Stomach smooth muscle (tissue), 2 donors: Measurements from ENCODE around the gene ARMC2.

Experiments used
- H3K27ac ChIP-seq: one replicate; pipeline ENCODE4 v1.7.0; 2013; ENCODE audit warnings: mild to moderate bottlenecking, low read length, inconsistent platforms
- H3K27me3 ChIP-seq, 2 donors: one replicate each; pipeline ENCODE4 v1.7.0; 2013; ENCODE audit warnings: low read length in 2 of 2; ENCODE audit not compliant: insufficient read depth in 2 of 2, control insufficient read depth in 1 of 2
- H3K36me3 ChIP-seq, 2 donors: one replicate each; pipeline ENCODE4 v1.7.0; 2013; ENCODE audit warnings: low read length in 2 of 2; ENCODE audit not compliant: control insufficient read depth in 2 of 2, insufficient read depth in 2 of 2
- H3K4me1 ChIP-seq: one replicate; pipeline ENCODE4 v1.7.0; 2013; ENCODE audit warnings: low read length; ENCODE audit not compliant: control insufficient read depth, insufficient read depth
- H3K4me3 ChIP-seq, 2 donors: one replicate each; pipeline ENCODE4 v1.7.0; 2013; ENCODE audit warnings: low read length in 2 of 2
- H3K9ac ChIP-seq, 2 donors: one replicate each; pipeline ENCODE4 v1.7.0; 2013; ENCODE audit warnings: low read length in 2 of 2, mild to moderate bottlenecking in 1 of 2
- H3K9me3 ChIP-seq, 2 donors: one replicate each; pipeline ENCODE4 v1.7.0; 2013; ENCODE audit warnings: low read length in 2 of 2; ENCODE audit not compliant: control insufficient read depth in 2 of 2
- donor health status: healthy.
- donor health status: Pancreatic carcinoma.

The ARMC2 gene

DNA sequence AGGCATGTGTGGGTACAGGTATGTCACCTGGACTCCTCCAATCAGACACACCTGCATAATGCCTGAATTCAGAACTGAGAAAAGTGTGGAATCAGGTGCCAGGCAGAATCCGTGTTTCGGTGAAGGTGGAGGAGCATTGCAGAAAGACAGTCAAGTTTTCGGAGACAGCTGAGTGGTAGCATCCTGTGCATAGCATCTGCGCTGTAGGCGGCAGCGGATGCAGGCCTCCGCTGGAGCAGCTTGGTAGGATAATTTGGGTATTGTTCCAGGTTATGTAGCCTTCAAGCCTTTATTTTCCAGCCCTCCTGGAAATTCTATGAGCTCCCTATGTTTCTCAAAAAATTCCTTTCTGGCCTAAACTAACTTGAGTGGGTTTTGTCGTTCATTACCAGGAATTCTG is 15.5 kb upstream of the ARMC2 start:
- Histone ChIP-seq H3K36me3 (no peaks in the 10 kb centered on the region), H3K9me3 (no peaks in the 10 kb centered on the region), H3K4me1 (peaks cover 4% of the 10 kb centered on the region), H3K4me3 (no peak overlapping the region), H3K9ac (no peak overlapping the region), H3K27me3 (no peaks in the 10 kb centered on the region), H3K27ac (no peak overlapping the region)

DNA sequence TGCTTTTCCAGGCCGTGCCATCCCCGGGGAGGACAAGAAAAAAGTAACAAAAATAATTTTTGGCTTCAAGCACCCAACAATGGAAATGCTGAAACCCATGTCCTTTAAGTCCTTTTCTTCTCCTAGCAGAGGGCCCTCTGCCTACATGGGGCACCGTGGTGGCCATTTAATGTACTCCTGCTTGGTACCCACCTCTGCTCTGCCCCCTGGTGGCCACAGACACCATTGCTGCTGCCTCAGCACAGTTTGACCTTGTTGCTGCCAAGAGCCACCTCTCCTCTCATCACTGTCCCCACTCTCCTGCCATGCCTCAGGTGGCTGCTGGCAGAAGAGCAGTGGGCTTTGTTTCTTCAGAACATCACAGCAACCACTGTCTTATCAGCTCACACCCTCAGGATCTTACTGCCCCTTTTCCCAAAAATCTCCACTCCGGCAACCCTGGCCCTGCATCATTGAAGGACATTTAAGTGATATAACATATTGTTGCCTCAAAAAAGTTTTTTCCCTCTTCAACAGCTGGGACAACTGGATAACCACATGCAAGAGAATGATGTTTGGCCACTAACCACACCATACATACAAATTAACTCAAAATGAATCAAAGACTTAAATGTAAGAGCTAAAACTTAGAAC is 12.9 kb upstream of the ARMC2 start:
- Histone ChIP-seq H3K27ac (no peak overlapping the region), H3K4me3 (no peak overlapping the region), H3K9ac (no peak overlapping the region), H3K36me3 (no peaks in the 10 kb centered on the region), H3K4me1 (peaks cover 4% of the 10 kb centered on the region), H3K27me3 (no peaks in the 10 kb centered on the region), H3K9me3 (no peaks in the 10 kb centered on the region)

DNA sequence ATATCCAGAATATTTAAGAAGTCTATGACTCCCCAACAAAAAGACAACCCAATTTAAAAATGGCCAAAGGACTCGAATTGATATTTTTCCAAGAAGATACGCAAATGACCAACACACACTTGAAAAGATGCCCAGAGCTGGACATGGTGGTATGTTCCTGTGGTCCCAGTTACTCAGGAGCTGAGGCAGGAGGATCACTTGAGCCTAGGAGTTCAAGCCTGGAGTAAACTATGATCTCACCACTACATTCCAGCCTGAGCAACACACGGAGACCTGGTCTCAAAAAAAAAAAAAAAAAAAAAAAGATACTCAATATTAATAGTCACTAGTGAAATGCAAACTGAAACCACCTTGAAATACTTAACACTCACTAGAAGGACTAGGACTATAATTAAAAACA is 12.2 kb upstream of the ARMC2 start:
- peaks cover 4% of the 10 kb centered on the region for H3K4me1 ChIP-seq
- no peak overlapping the region for H3K4me3 ChIP-seq
- no peak overlapping the region for H3K27ac ChIP-seq
- H3K27me3 ChIP-seq: no peaks in the 10 kb centered on the region
- no peak overlapping the region for H3K9ac ChIP-seq
- no peaks in the 10 kb centered on the region for H3K9me3 ChIP-seq
- H3K36me3 ChIP-seq: no peaks in the 10 kb centered on the region

DNA sequence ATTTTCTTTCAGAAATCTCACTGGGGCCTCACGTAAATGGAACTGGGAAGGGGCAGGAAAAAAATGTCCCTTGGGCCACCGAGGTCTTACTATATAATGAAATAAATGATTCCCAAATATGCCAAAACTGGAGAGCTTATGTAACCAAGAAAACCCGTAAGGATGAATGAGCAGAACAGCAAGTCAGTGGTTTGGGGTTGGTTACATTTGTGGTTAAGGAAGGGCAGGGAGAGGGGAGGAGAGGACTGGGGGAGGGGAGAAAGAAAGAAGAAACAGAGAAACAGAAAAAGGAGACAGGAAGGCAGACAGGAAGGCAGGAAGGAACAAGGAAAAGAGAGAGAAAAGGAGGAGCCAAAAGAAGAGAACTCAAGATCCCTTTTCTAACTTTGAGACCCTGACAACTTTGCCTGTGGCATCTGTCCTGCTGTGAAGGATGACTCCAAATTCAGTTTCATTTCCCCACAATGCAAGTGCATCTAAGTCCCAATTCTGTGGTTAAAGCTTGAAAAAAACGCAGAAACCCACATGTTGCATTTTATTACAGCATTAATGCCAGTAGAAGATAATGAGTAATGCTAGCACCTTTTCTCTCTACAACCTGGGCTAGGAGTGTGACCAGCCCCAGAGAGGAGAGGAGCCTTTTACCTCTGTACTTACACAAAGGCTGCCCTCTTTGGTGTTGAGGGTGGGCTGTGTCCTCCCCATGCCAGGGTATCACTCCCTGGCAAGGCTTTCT is 10.8 kb upstream of the ARMC2 start:
- no peak overlapping the region for H3K9ac ChIP-seq
- H3K36me3 ChIP-seq: no peaks in the 10 kb centered on the region
- H3K9me3 ChIP-seq: no peaks in the 10 kb centered on the region
- H3K4me1 ChIP-seq: peaks cover 4% of the 10 kb centered on the region
- H3K4me3 ChIP-seq: no peak overlapping the region
- no peak overlapping the region for H3K27ac ChIP-seq
- no peaks in the 10 kb centered on the region for H3K27me3 ChIP-seq

DNA sequence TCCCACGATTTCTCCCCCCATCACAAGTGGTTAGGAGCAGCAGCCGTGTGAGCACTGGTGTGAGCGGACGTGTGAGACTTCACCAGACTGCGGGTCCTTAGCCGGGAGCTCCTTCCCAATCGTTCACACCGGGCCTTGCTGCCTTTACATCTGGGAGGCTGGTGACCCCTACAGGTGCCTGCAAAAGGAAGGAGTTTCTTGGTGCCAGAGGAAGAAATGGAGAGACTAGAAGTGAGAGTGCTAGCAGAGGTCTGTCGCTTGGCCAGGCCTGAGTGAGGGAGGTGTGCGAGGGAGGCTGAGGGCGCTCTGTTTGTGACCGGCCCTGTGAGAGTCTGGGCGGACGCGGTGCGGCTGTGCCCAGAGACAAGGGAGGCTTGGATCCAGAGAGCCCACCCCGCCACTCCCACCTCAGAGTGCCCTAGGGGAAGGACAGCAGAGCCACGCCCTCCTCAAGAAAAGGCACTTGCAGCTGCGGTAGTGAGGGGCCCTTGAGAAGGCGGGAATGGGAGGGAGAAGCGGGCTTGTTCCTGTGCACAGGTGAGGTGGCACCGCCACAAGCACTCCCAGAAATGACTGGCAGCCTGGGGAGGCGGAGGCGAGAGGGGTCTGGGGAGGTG is 10.0 kb upstream of the ARMC2 start:
- H3K27me3 ChIP-seq: no peaks in the 10 kb centered on the region
- peaks cover 4% of the 10 kb centered on the region for H3K4me1 ChIP-seq
- no peak overlapping the region for H3K9ac ChIP-seq
- no peaks in the 10 kb centered on the region for H3K36me3 ChIP-seq
- H3K27ac ChIP-seq: no peak overlapping the region
- no peaks in the 10 kb centered on the region for H3K9me3 ChIP-seq
- no peak overlapping the region for H3K4me3 ChIP-seq

DNA sequence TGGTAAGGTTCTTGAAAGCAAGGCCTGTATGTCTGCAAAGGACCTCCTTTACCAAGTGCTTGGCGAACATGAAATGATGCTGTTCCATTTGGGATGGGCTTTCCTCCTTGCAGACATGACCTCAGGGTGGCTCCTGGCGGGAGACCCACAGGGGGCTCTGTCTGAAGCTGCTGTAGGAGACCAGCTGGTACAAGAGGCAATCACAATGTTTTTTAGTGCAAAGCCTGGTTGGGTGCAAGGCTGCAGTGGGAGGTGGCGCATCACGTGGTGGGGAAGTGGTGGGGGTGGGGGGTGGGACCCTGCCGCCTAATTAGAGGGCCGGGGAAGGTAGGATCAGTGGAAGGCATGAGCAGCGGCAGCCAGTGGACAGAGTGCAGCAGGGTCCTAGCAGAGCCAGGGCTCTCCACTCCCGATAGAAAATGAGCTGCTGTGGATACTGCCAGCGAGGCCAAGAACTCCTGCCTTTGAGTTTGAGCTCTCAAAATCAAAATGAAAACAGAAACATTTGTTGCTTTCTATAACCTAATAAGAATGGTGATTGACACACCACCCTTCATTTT is 9.1 kb upstream of the ARMC2 start:
- Histone ChIP-seq H3K4me1 (peaks cover 4% of the 10 kb centered on the region), H3K9ac (no peak overlapping the region)

DNA sequence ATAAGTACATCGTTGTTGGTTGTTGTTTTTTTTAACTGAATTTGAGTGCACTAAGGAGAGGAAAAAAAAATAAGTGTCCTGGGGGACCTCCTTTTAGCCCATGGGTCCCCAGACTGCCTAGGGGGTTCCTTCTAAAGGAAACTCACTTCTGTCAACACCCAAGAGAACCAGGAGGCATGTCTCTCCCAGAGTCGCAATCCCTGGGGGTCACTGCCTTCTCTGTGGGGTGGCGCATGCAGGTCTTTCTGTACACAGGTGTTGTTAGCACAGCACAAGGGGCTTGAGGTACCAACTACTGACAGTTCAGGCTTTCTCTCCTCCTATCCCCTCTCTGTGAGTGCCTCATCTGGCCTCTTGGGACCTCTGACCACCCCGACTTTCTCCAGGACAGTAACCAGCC is 7.3 kb upstream of the ARMC2 start:
- Histone ChIP-seq H3K36me3 (no peaks in the 10 kb centered on the region), H3K4me1 (no peaks in the 10 kb centered on the region), H3K4me3 (no peak overlapping the region), H3K9ac (no peak overlapping the region), H3K27me3 (no peaks in the 10 kb centered on the region), H3K27ac (no peak overlapping the region), H3K9me3 (no peaks in the 10 kb centered on the region)

More for the DNA sequence above, 9.1 kb upstream of the ARMC2 start:
- no peaks in the 10 kb centered on the region for H3K36me3 ChIP-seq
- no peaks in the 10 kb centered on the region for H3K27me3 ChIP-seq
- no peak overlapping the region for H3K4me3 ChIP-seq
- no peaks in the 10 kb centered on the region for H3K9me3 ChIP-seq
- no peak overlapping the region for H3K27ac ChIP-seq

DNA sequence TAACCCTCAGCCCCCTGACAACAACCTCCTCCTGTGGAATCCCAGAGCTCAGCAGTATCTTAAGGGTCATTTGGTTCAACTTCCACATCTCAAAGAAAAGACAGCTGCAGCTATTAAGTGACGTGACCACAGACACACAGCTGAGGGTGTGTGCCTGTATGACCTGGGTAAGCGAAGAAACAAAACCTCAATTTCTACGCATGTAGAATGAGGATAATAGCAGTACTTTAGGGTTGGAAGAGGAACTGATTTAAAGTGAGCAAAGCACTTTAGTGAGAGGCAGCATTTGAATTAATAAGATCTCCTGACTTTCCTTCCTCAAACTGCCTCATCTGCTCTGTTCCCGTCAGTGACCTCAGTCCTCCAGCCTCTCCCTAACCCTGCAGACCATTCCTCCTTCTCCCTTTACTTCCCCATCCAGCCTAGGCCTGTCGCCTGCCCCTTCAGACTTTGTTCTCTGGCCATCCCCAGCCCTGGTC is 6.8 kb upstream of the ARMC2 start:
- no peaks in the 10 kb centered on the region for H3K36me3 ChIP-seq
- H3K4me3 ChIP-seq: no peak overlapping the region
- H3K4me1 ChIP-seq: no peaks in the 10 kb centered on the region
- H3K9ac ChIP-seq: no peak overlapping the region
- H3K27me3 ChIP-seq: no peaks in the 10 kb centered on the region
- H3K27ac ChIP-seq: no peak overlapping the region
- H3K9me3 ChIP-seq: no peaks in the 10 kb centered on the region

DNA sequence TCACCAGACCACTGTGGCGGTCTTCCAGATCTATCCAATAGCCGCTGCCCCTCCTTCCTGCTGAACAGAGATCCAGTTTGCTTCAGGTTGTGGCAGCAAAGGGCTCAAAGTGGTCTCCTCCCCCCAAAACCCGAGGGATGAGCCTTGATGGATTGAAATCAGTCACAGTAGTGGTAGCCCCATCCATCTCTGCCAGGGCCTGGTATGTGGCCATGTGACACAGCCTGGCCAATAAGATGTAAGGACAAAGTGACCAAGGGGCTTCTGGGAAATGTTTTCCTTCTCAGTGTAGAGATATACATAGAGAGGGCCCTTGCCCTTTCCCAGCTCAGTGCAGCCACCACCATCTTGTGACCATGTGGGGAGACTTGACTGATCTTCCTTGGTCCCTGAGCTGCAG is 4.1 kb upstream of the ARMC2 start:
- no peaks in the 10 kb centered on the region for H3K36me3 ChIP-seq
- no peaks in the 10 kb centered on the region for H3K27me3 ChIP-seq
- H3K4me3 ChIP-seq: no peak overlapping the region
- no peaks in the 10 kb centered on the region for H3K9me3 ChIP-seq
- H3K27ac ChIP-seq: no peak overlapping the region
- H3K4me1 ChIP-seq: peaks cover 3% of the 10 kb centered on the region
- no peak overlapping the region for H3K9ac ChIP-seq

DNA sequence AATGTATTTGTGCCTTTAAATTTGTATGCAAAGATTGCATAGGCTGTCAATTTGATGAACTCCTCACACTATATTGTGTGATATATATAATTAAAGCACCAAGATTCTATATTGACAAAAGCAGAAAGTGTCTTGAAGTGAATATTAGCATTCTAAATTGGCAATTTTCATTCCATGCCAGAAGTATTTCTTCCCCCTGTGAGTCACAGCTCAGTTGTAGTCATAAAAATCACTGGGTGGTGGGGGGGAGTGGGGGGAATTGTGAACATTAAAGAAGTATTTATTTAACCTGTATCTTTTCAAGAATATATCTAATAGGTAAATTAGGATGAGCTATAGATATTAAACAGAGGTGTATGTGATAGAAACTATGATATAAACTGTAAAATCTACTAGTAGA is 3.1 kb upstream of the ARMC2 start:
- no peak overlapping the region for H3K27ac ChIP-seq
- no peaks in the 10 kb centered on the region for H3K9me3 ChIP-seq
- no peak overlapping the region for H3K4me3 ChIP-seq
- H3K36me3 ChIP-seq: no peaks in the 10 kb centered on the region
- H3K27me3 ChIP-seq: no peaks in the 10 kb centered on the region
- H3K9ac ChIP-seq: no peak overlapping the region
- peaks cover 7% of the 10 kb centered on the region for H3K4me1 ChIP-seq
